AG20443 (cell line): ENCODE measurements around the gene FER1L5.

ENCODE experiments used
- DNase-seq: peaks from one replicate; pipeline ENCODE4 v3.0.0; 2012; ENCODE audit warnings: low spot score, mixed read lengths

Gene FER1L5

DNA sequence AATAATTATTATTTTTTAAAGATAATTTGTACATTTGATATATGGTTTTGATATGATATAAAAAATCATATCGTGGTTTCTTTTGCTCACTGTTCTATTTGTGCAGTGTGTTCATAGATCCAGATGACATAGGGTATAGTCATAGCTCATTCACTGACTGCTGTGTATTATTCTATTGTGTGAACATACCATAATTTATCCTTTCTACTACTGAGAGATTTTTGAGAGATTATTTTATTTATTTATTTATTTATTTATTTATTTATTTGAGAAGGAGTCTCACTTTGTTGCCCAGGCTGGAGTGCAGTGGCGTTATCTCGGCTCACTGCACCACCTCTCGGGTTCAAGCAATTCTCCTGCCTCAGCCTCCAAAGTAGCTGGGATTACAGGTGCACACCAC, 39.0 kb downstream of the FER1L5 start:
- no peak for DNase-seq

DNA sequence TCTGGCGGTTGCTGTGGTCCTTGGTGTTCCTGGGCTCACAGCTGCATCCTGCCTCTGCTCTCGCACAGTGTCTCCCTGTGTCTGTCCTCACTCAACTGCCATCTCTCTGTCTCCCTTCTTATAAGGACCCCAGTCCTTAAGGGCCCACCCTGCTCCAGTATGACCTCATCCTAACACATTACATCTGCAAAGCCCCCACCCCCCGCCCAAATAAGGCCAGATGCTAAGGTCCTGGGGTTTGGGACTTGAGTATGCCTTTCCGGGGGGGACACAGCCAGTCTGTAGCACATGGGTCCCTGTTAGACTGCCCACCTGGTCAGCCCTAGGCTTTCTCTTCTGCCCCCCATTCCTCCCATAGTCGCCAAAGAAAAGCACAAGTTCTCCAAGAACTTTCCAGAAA, 40.7 kb downstream of the FER1L5 start:
- DNase-seq = no peak

GRCh38 chr2:96683972-96684820, 41.6 kb downstream of the FER1L5 start:
- DNase-seq = no peak

DNA sequence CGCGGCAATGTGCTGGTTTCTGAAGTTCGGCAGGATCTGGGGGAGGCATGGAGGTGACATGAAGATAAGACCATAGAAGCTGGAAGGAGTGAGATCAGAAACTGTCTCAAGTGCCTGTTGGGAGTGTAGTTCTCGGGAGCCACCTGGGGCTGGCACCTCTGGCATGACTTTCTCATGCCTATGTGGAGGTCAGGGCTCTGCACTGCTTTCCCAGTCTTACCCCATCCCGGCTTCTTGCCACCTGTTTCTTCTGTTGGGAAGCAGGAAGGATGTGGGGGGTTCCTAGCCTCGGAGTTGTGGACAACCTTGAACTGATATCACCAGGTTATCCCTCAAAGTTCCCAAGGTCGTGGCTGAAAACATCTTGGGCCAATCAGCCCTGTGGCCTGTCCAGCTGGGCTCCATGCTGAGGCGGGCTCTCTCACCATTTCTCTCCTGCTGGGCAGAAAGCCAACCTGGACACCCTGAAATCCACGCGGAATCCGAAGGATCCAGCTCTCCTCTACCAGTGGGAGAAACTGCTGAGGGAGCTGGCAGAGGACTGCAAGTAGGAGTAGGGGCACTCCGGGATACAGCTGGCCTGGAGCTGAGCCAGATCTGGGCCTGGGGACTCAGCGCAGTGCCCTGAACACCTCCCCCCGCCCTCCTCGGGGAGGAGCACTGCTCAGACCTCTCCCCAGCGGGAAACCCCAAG, 42.5 kb downstream of the FER1L5 start:
- no peak for DNase-seq

DNA sequence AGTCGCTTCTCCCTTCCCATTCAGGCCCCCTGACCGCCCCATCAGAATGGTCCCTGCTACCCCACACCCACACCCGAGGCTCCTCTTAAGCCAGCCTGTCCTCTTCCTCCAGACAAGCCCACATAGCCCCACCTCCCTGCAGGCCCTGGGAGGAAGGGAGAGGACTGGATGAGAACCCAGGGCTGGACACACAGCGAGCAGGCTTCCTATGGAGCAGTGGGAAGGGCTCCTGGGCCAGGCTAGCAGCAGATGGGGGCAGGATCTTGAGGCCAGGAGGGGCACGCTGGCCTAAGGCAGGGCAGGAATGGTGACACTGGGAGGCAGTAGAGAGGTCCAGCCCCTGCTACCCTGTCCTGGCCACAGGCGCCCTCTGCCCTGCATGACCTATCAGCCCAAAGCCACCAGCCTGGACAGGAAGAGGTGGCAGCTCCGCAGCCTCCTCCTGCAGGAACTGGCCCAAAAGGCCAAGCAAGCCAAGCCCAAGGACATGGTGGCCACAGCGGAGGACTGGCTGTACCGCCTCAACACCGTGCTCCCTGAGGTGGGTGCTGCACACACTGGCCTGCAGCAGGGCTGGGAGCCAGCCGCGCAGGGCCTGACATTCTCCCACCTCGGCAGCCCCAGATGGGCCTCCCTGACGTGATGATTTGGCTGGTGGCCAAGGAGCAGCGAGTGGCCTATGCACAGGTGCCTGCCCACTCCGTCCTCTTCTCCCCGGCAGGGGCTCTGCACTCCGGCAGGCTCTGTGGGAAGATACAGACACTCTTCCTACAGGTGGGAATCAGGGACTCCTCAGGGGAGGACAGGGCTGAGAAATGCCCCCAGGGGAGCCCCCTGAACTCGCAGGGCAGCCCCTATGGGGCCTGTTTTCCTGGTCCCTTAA, 43.3 kb downstream of the FER1L5 start:
- no peak for DNase-seq

- DNase-seq = no peak
Observed at GRCh38 chr2:96687266-96687665, 44.7 kb downstream of the FER1L5 start.

GRCh38 chr2:96687711-96688640, 45.4 kb downstream of the FER1L5 start:
- no peak for DNase-seq

- no peak for DNase-seq
Observed at GRCh38 chr2:96688649-96689430, 46.3 kb downstream of the FER1L5 start.

- DNase-seq = no peak
Observed at GRCh38 chr2:96689431-96689991, 46.9 kb downstream of the FER1L5 start.

GRCh38 chr2:96690306-96691021, 47.9 kb downstream of the FER1L5 start:
- no peak for DNase-seq

GRCh38 chr2:96691022-96691612, 48.6 kb downstream of the FER1L5 start:
- DNase-seq = no peak

DNA sequence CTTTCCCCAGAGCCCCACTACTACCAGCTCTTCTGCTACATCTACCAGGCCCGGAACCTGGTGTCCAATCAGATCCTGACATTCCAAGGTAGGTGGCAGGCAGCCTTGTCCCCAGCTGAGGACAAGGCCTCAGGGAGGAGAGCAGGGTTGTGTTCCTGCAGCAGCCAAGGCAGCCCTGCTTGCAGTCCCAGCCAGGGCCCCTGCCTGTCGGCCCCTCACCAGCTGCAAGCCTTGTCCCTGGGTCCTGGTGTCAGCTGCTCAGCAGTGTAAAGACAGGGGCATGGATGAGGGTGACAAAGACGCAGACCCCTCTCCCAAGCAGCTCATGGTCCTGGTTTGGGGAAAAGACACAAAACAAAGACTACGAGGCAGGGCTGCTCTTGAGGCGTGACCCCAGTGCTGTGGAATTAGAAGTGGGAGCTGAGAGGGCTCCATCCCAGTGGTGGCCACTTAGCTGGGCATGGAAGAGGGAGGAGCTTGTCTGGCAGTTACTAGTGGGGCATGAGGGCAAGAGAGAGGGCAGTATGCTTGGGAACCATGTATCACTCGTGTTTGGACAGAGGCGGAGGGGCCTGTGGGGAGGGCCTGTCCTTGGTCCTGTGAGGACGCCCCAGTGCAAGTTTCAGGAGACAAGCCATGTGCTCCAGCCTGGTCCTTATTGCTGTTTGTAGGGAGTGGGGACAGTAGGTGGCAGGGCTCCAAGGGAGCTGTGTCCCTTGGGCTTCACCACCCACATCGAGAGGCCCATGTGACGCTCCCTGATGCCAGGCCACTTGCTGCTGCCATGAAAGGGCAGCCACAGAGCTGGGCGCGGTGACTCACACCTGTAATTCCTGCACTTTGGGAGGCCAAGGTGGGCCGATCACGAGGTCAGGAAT, 49.8 kb downstream of the FER1L5 start:
- no peak for DNase-seq

DNA sequence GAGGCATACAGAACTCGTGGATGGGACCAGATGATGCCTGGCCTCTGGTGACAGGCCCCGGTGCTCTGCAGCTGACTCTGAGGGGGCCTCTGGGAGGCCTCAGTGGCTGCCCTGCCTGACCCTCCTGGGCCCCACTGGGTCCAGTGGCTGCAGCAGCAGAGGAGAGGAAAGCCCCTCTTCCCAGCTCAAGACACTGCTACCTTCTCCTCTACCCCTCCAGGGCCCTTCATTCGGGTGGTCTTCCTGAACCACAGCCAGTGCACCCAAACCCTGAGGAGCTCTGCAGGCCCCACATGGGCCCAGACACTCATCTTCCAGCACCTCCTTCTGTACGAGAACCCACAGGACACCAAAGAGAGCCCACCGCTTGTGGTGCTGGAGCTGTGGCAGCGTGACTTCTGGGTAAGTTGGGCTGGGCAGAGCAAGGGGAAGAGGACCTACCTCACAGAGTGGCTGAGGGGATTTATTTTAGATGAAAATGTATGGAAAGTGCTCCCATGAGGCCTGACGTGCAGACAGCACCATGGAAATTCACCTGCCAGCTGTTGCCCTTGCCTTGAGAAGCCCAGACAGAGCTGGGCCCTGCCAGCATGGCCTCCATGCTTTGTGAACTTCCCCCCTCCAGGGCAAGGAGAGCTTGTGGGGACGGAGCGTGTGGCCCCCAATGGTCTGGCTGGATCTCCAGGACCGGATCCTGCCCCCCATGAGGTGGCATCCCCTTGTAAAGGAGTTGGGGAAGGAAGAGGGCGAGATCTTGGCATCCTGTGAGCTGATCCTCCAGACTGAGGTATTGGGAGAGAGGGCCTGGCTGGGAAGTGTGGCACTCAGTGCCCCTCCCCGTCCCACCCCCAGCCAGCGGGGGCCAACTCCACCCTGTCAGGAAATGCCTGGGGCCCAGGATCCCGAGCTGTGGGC, 51.0 kb downstream of the FER1L5 start:
- no peak for DNase-seq

DNA sequence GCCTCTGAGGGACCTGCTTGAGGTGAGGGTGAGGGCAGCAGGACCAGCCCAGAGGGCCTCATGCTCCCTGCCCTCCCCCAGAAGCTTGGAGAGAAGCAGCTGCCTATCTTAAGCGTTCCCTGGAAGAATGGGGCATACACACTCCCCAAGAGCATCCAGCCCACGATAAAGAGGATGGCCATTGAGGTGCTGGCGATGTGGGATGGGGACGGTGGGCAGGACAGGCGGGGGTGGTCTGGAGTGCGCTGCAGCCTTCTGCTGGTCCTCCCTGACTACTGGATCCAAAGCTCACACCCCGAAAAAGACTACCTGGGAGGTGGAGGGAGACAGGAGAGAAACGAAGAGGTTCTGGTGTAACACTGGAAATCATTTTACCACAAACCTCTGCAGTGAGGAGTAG, 51.7 kb downstream of the FER1L5 start:
- DNase-seq = no peak

GRCh38 chr2:96694816-96695455, 52.4 kb downstream of the FER1L5 start:
- no peak for DNase-seq

DNA sequence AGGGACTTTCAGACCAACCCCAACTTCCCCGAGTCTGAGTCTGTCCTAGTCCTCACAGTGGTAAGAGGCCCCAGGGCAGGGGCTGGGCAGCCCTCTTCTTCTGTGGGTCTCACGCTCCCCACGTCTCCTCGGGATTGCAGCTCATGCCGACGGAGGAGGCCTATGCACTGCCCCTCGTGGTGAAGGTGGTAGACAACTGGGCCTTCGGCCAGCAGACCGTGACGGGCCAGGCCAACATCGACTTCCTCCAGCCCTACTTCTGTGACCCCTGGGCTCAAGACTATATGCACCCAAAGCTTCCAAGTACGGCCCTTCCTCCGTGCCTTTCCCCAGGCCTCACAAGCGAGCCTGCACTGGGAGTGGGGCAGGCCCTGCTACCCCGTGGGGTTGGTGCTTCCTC, 53.0 kb downstream of the FER1L5 start:
- DNase-seq = no peak

GRCh38 chr2:96697476-96697875, 54.9 kb downstream of the FER1L5 start:
- DNase-seq = no peak
